Natural killer cell (primary cell): ENCODE results near the gene FOXC1. TPM values are rescaled to one million over a fixed set of nuclear protein-coding genes. Genes with fewer than 3 reads are reported as not detected.

Source experiments
- ATAC-seq, 3 donors: fragments of 150-1000 bp in 2 of 3; fragments of 200-7000 bp in 1 of 3; cut with Tn5 transposase; 1 replicate in 1 of 3; 2 replicates in 2 of 3; pipeline ENCODE4 v1.10.0; 2021; ENCODE audit warnings: mild to moderate bottlenecking in 2 of 3, moderate library complexity in 2 of 3
- DNase-seq, 2 donors: peaks; one replicate each; pipeline versions ENCODE4 v3.0.0 to v3.0.0-alpha.2; 2013 to 2021; ENCODE audit warnings: mixed read lengths in 1 of 2
- H3K27ac ChIP-seq: one replicate; pipeline ENCODE4 v1.5.1; 2013; ENCODE audit warnings: mild to moderate bottlenecking, low read length
- H3K27me3 ChIP-seq: one replicate; pipeline ENCODE4 v1.6.1; 2013; ENCODE audit warnings: low read length; ENCODE audit not compliant: control insufficient read depth, insufficient read depth
- H3K36me3 ChIP-seq: one replicate; pipeline ENCODE4 v1.6.1; 2013; ENCODE audit warnings: low read length; ENCODE audit not compliant: control insufficient read depth, insufficient read depth
- H3K4me1 ChIP-seq: one replicate; pipeline ENCODE4 v1.6.1; 2013; ENCODE audit warnings: low read length; ENCODE audit not compliant: control insufficient read depth, insufficient read depth
- H3K4me3 ChIP-seq: one replicate; pipeline ENCODE4 v1.5.1; 2013; ENCODE audit warnings: low read length
- H3K9me3 ChIP-seq: one replicate; pipeline ENCODE4 v1.6.1; 2013; ENCODE audit warnings: low read length; ENCODE audit not compliant: control insufficient read depth, insufficient read depth
- H3K27ac Mint-ChIP-seq, 2 donors: one replicate each; pipeline ENCODE4 v1.8.0; 2022; ENCODE audit warnings: mild to moderate bottlenecking in 2 of 2, mixed read lengths in 2 of 2, moderate library complexity in 1 of 2
- H3K27me3 Mint-ChIP-seq, 2 donors: one replicate each; pipeline ENCODE4 v1.8.0; 2022; ENCODE audit warnings: low read depth in 2 of 2, mixed read lengths in 2 of 2
- H3K36me3 Mint-ChIP-seq: one replicate; pipeline ENCODE4 v1.8.0; 2022; ENCODE audit warnings: mixed read lengths
- H3K4me1 Mint-ChIP-seq, 2 donors: one replicate each; pipeline ENCODE4 v1.8.0; 2022; ENCODE audit warnings: mixed read lengths in 2 of 2
- H3K4me3 Mint-ChIP-seq: one replicate; pipeline ENCODE4 v1.8.0; 2022; ENCODE audit warnings: mild to moderate bottlenecking, moderate library complexity, mixed read lengths
- H3K9me3 Mint-ChIP-seq, 2 donors: one replicate each; pipeline ENCODE4 v1.8.0; 2022; ENCODE audit warnings: mixed read lengths in 2 of 2
- whole genome bisulfite sequencing: methylation state at CpG from one replicate; pipeline ENCODE4 v1.1.7; 2013; ENCODE audit warnings: missing lambda C conversion rate; ENCODE audit not compliant: insufficient coverage; 5-methylcytosine and 5-hydroxymethylcytosine counted together
- intact Hi-C: fragments of 100-400 bp; cut with micrococcal nuclease; formaldehyde crosslinking; loops from one replicate; pipeline ENCODE4 v1.14.2; 2022
- total RNA-seq, 4 donors: library from RNA; stranded (reverse); fragments of 120-200 nt in 1 of 4; gene quantifications; one replicate each; pipeline versions ENCODE4 v1.2.3 to v1.2.4, GENCODE V29; 2013 to 2022
- TF ChIP-seq, protein P1 (sequence below): fragments of 200-600 bp; IDR thresholded peaks from one replicate; pipeline ENCODE4 v1.8.0; 2022; ENCODE audit warnings: antibody characterized with exemption

The FOXC1 gene
- total RNA-seq, 3 donors from 2014 or later (not counting 1 experiment from before 2014, with no cell fraction given), result 0.16 to 0.21 TPM; not detected in 1

- Mint-ChIP-seq H3K27ac (no peak overlapping the region), H3K9me3 (no peaks in the 10 kb centered on the region), H3K4me1 (peaks cover 39 to 40% of the 10 kb centered on the region in 2 donors), H3K27me3 (peaks cover 42 to 50% of the 10 kb centered on the region in 2 donors), H3K4me3 (peak overlapping the region; percentile 87), H3K36me3 (no peaks in the 10 kb centered on the region)
- H3K9me3 ChIP-seq, result no peaks in the 10 kb centered on the region
- TF ChIP-seq, protein P1, sequence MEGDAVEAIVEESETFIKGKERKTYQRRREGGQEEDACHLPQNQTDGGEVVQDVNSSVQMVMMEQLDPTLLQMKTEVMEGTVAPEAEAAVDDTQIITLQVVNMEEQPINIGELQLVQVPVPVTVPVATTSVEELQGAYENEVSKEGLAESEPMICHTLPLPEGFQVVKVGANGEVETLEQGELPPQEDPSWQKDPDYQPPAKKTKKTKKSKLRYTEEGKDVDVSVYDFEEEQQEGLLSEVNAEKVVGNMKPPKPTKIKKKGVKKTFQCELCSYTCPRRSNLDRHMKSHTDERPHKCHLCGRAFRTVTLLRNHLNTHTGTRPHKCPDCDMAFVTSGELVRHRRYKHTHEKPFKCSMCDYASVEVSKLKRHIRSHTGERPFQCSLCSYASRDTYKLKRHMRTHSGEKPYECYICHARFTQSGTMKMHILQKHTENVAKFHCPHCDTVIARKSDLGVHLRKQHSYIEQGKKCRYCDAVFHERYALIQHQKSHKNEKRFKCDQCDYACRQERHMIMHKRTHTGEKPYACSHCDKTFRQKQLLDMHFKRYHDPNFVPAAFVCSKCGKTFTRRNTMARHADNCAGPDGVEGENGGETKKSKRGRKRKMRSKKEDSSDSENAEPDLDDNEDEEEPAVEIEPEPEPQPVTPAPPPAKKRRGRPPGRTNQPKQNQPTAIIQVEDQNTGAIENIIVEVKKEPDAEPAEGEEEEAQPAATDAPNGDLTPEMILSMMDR, result no peak
- intact Hi-C loops, result no loop called here
- peaks cover 49% of the 10 kb centered on the region for H3K4me1 ChIP-seq
- peak in 1 of 3 donors; percentile 20 for ATAC-seq
- 4% methylated on average over 101 of the region's 101 CpGs for WGBS
- H3K27ac ChIP-seq, result no peak overlapping the region
- peak in 1 of 2 donors; percentile 42 for DNase-seq
- no peaks in the 10 kb centered on the region for H3K36me3 ChIP-seq
- peaks cover 67% of the 10 kb centered on the region for H3K27me3 ChIP-seq
- no peak overlapping the region for H3K4me3 ChIP-seq
These were observed 994 bp downstream of the FOXC1 start for GRCh38 chr6:1610497-1611321.

- no peaks in the 10 kb centered on the region for H3K9me3 Mint-ChIP-seq
- TF ChIP-seq, protein P1, result no peak
- DNase-seq, result peak in 1 of 2 donors; percentile 15
- ATAC-seq, result peak in 2 of 3 donors; percentile 12 to 41
- 5% methylated on average over 38 of the region's 38 CpGs for WGBS
- no peak overlapping the region for H3K4me3 ChIP-seq
- H3K4me3 Mint-ChIP-seq, result no peak overlapping the region
- no peaks in the 10 kb centered on the region for H3K36me3 Mint-ChIP-seq
- intact Hi-C loops, result no loop called here
- H3K9me3 ChIP-seq, result no peaks in the 10 kb centered on the region
- H3K36me3 ChIP-seq, result no peaks in the 10 kb centered on the region
- no peak overlapping the region for H3K27ac Mint-ChIP-seq
- H3K4me1 Mint-ChIP-seq, result peaks cover 33 to 34% of the 10 kb centered on the region in 2 donors
- H3K27ac ChIP-seq, result no peak overlapping the region
- H3K4me1 ChIP-seq, result peaks cover 49% of the 10 kb centered on the region
- peaks cover 39 to 50% of the 10 kb centered on the region in 2 donors for H3K27me3 Mint-ChIP-seq
- H3K27me3 ChIP-seq, result peaks cover 65% of the 10 kb centered on the region
These were observed 1.5 kb downstream of the FOXC1 start for GRCh38 chr6:1611322-1611571.

DNA sequence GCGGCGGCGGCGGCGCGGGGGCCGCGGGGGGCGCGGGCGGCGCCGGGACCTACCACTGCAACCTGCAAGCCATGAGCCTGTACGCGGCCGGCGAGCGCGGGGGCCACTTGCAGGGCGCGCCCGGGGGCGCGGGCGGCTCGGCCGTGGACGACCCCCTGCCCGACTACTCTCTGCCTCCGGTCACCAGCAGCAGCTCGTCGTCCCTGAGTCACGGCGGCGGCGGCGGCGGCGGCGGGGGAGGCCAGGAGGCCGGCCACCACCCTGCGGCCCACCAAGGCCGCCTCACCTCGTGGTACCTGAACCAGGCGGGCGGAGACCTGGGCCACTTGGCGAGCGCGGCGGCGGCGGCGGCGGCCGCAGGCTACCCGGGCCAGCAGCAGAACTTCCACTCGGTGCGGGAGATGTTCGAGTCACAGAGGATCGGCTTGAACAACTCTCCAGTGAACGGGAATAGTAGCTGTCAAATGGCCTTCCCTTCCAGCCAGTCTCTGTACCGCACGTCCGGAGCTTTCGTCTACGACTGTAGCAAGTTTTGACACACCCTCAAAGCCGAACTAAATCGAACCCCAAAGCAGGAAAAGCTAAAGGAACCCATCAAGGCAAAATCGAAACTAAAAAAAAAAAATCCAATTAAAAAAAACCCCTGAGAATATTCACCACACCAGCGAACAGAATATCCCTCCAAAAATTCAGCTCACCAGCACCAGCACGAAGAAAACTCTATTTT is 2.0 kb downstream of the FOXC1 start:
- Histone ChIP-seq H3K36me3 (no peaks in the 10 kb centered on the region), H3K27me3 (peaks cover 63% of the 10 kb centered on the region), H3K4me3 (peak overlapping the region; percentile 17), H3K27ac (no peak overlapping the region), H3K4me1 (peaks cover 48% of the 10 kb centered on the region), H3K9me3 (no peaks in the 10 kb centered on the region)
- peak in 1 of 2 donors; percentile 50 for DNase-seq
- Mint-ChIP-seq H3K27me3 (peaks cover 34 to 47% of the 10 kb centered on the region in 2 donors), H3K27ac (peak overlapping the region; percentile 41 to 48), H3K4me3 (peak overlapping the region; percentile 91), H3K4me1 (peaks cover 33 to 34% of the 10 kb centered on the region in 2 donors), H3K36me3 (no peaks in the 10 kb centered on the region), H3K9me3 (no peaks in the 10 kb centered on the region)
- intact Hi-C loops, result no loop called here
- ATAC-seq, result peak in 2 of 3 donors; percentile 15 to 17
- 2% methylated on average over 71 of the region's 71 CpGs for WGBS
- TF ChIP-seq, protein P1, result no peak
